SIG-M5 treated with dmso at 0.1 percent for 504 hours (cell line): ENCODE measurements around the gene MAU2.

Experiments used
- DNase-seq: peaks from one replicate; lab custom pipeline; 2025; ENCODE audit not compliant: unreplicated experiment; lab: John Stamatoyannopoulos, UW

MAU2 gene

GRCh38 chr19:19407633-19407930 lies 87.0 kb downstream of the MAU2 start:
- peak; percentile 36 for DNase-seq
